ENCODE data around the gene PIK3AP1. TPM values are rescaled to one million over a fixed set of nuclear protein-coding genes. Genes with fewer than 3 reads are reported as not detected.

Gene PIK3AP1
- total and polyA plus RNA-seq, 2 of the 4 experiments (the other 2 are of a cell fraction): under 0.01 to 0.14 TPM

GRCh38 chr10:96646301-96646700, 74.0 kb downstream of the PIK3AP1 start:
- H3K4me1 ChIP-seq (ENCODE audit: control insufficient read depth, insufficient read depth, low read length): no peaks in the 10 kb centered on the region
- dilution Hi-C loops (cut with HindIII; ENCODE audit: low sequenced_read_pairs, unreplicated experiment): no loop called here
- peaks cover 33% of the 10 kb centered on the region for H3K27me3 ChIP-seq (ENCODE audit: control insufficient read depth, insufficient read depth, low read length)
- H2AFZ ChIP-seq (replicated peaks; ENCODE audit: low read length, poor library complexity): no peak overlapping the region
- BruUV-seq (replicated peaks): no TSS peak
- TF ChIP-seq MAFK (IDR thresholded peaks at IDR 0.05; ENCODE audit: low read depth, low read length) (no peak), RFX5 (IDR thresholded peaks at IDR 0.05; ENCODE audit: low read depth, low read length) (no peak), CTCF (conservative IDR thresholded peaks at IDR 0.05; ENCODE audit: low read depth, low read length) (no peak), RAD21 (IDR thresholded peaks at IDR 0.05; ENCODE audit: low read length) (no peak), USF2 (IDR thresholded peaks at IDR 0.05; ENCODE audit: low read depth, low read length) (no peak), CHD1 (IDR thresholded peaks at IDR 0.05; ENCODE audit: low read depth, low read length) (no peak)
- H4K20me1 ChIP-seq (ENCODE audit: insufficient read depth, low read length): no peaks in the 10 kb centered on the region
- H4K5ac ChIP-seq (ENCODE audit: low read depth, low read length): no peak overlapping the region
- POLR2A ChIA-PET (ENCODE audit: unreplicated experiment): no interaction called here
- no peak overlapping the region for H3K27ac ChIP-seq (ENCODE audit: insufficient read depth, low read length)
- H3K4ac ChIP-seq (ENCODE audit: low read depth, low read length): no peak overlapping the region
- no peak overlapping the region for H2BK120ac ChIP-seq (ENCODE audit: low read depth, low read length)
- no peak overlapping the region for H3K4me3 ChIP-seq (ENCODE audit: insufficient read depth, low read depth, low read length)
- H3K9me1 ChIP-seq (ENCODE audit: insufficient read depth, low read length): no peaks in the 10 kb centered on the region
- H3K9me3 ChIP-seq (ENCODE audit: control insufficient read depth, insufficient read depth, low read length): no peaks in the 10 kb centered on the region
- no peak overlapping the region for H2AK5ac ChIP-seq (ENCODE audit: low read depth, low read length)
- no peaks in the 10 kb centered on the region for H3K36me3 ChIP-seq (ENCODE audit: control insufficient read depth, insufficient read depth, low read length)
- no peak overlapping the region for H3K4me2 ChIP-seq (ENCODE audit: low read depth, low read length)
- CTCF ChIA-PET: no interaction called here
- no peak overlapping the region for H3K18ac ChIP-seq (ENCODE audit: low read depth, low read length)
- in situ Hi-C loops (cut with MboI; ENCODE audit: low sequenced_read_pairs): no loop called here
- no peak overlapping the region for H3K56ac ChIP-seq (ENCODE audit: extremely low read depth, insufficient read depth, low read length)
- no peak overlapping the region for H3K23ac ChIP-seq (ENCODE audit: low read depth, low read length)
- no peak for DNase-seq
- H2BK20ac ChIP-seq (ENCODE audit: low read depth, low read length): no peak overlapping the region
- intact Hi-C loops (cut with micrococcal nuclease): loop anchor here (10.0 kb wide), 1 partner anchor 388 kb away; no protein-coding TSS in a partner anchor
- H2AK9ac ChIP-seq (replicated peaks; ENCODE audit: low read depth, low read length, poor library complexity): no peak overlapping the region
- no peak overlapping the region for H2BK5ac ChIP-seq (ENCODE audit: low read depth, low read length, poor library complexity, severe bottlenecking)
- no CpG with 5 or more reads among the region's 4 CpGs for WGBS, 2 experiments (ENCODE audit: extremely low coverage in 2 of 2, insufficient read length in 1 of 2)
- no peak overlapping the region for H4K8ac ChIP-seq (ENCODE audit: low read depth in 2 of 2, low read length in 2 of 2)
- ATAC-seq (ENCODE audit: low read depth): no peak
- no peak overlapping the region for H2BK15ac ChIP-seq (ENCODE audit: low read depth, low read length)
- H3K9ac ChIP-seq (ENCODE audit: low read depth, low read length): no peak overlapping the region
- H4K91ac ChIP-seq (ENCODE audit: insufficient read depth, low read depth, low read length): no peak overlapping the region
- no peaks in the 10 kb centered on the region for H3K79me1 ChIP-seq (ENCODE audit: low read depth in 1 of 2, low read length in 2 of 2)
- H3K14ac ChIP-seq (replicated peaks; ENCODE audit: low read depth, low read length): no peak overlapping the region
